Pulmonary artery endothelial cell (primary cell): ENCODE measurements around the gene TMEM190. TPM values are rescaled to one million over a fixed set of nuclear protein-coding genes. Genes with fewer than 3 reads are reported as not detected.
"Not testable (repeated sequence)": the region's sequence is repeated elsewhere in the genome, so short reads cannot be mapped to it uniquely, and the experiment has no call there.

Experiments used
- DNase-seq: peaks from one replicate; pipeline ENCODE4 v3.0.0-alpha.2; 2011; ENCODE audit warnings: low read depth, low spot score
- total RNA-seq: library from RNA; depleted of rRNA; stranded (reverse); fragments of >200 nt; gene quantifications from 2 replicates; pipeline ENCODE4 v1.2.3, GENCODE V29; 2014

The TMEM190 gene
- total RNA-seq, 1 donor from 2014 or later, result not detected

- no peak for DNase-seq
Observed at GRCh38 chr19:55389386-55390317, 13.0 kb downstream of the TMEM190 start.

DNA sequence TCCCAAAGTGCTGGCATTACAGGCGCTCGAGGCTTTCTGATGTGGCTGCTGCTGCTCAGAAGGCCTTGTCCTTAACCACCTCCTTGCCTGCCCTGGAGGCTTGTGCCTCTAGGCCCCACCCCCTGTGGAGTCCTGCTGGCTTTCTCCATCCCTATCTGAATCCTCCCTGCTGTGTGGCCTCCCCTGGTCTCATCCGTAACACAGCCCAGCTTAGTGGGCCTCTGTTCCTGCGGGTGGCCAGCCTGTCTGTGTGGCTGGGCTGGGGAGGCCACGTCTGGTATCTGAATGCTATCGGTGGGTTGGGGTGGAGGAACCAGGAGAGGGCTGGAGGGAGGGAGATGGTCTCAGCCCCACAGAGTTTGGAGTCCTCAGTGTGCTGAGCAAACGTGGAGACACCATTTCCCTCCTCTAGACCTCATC is 13.8 kb downstream of the TMEM190 start:
- DNase-seq, result no peak

- no peak for DNase-seq
Observed at GRCh38 chr19:55391191-55391670, 14.6 kb downstream of the TMEM190 start.

- no peak for DNase-seq
Observed at GRCh38 chr19:55391702-55392615, 15.3 kb downstream of the TMEM190 start.

DNA sequence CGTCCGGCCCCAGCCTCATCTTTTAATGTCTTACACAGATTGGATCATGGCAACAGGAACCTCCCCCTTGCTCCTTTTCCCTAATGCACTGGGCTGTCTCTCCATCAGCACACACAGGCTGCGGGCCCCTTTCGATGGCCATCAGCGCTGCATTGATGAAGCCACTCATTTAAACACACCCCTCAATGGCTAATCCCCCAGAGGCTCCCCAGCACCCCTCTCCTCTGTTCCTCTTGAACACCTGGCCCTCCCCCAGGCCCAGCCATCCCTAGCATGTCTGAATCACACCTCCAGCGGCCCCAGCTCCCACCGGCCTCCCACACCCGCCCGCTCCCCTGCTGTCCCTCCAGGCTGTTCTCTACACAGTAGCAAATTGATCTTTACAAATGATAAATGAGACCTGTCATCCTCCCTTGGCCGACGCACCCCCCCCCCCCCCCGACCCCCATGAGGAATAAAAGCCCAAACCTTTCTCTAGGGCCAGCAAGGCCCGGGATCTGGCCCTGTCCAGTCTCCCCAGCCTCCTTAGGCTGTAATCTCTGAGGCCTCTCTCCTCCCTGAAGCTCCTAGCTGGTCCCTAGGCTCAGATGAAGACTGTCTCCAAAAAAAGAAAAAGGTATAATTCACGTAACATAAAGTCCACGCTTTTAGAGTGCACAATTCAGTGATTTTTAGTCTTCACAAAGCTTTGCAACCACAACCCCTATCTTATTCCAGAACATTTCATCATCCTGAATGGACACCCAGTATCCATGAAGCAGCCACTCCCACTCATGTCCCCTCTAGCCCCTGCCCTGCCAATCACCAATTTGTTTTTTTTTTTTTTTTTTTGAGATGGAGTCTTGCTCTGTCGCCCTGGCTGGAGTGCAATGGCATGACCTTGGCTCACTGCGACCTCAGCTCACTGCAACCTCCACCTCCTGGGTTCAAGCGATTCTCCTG is 16.5 kb downstream of the TMEM190 start:
- DNase-seq, result no peak

GRCh38 chr19:55398200-55398925 is 21.7 kb downstream of the TMEM190 start:
- DNase-seq, result no peak

- DNase-seq, result no peak
Observed at GRCh38 chr19:55400281-55401087, 23.9 kb downstream of the TMEM190 start.

GRCh38 chr19:55401390-55401789 is 24.8 kb downstream of the TMEM190 start:
- not testable (repeated sequence) for DNase-seq

GRCh38 chr19:55402509-55402908 is 25.9 kb downstream of the TMEM190 start:
- no peak for DNase-seq

- no peak for DNase-seq
Observed at GRCh38 chr19:55405638-55406037, 29.0 kb downstream of the TMEM190 start.

- no peak for DNase-seq
Observed at GRCh38 chr19:55406091-55406825, 29.6 kb downstream of the TMEM190 start.

- DNase-seq, result no peak
Observed at GRCh38 chr19:55406826-55407549, 30.4 kb downstream of the TMEM190 start.

DNA sequence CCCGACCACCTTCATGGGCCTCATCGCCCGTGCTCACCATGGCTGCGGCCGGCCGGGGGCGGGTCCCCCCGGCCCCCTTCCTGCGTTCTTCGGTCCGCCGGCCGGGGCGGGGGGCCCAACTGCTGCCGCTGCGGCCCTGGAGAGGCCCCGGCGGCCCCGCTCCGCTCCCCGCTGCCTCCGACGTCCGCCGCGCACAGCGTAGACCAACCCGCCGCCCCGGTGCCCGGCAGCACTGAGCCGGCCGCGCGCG is 30.8 kb downstream of the TMEM190 start, which contains the start of gene UBE2S:
UBE2S (minus strand) TSS at position 239 of the 250 bp plus-strand sequence; CDS start at position 40, 199 bp downstream.
- DNase-seq, result not testable (repeated sequence)

GRCh38 chr19:55407800-55408532 is 31.3 kb downstream of the TMEM190 start:
- peak; percentile 99 for DNase-seq

GRCh38 chr19:55408533-55408872 is 31.9 kb downstream of the TMEM190 start:
- DNase-seq, result no peak

DNA sequence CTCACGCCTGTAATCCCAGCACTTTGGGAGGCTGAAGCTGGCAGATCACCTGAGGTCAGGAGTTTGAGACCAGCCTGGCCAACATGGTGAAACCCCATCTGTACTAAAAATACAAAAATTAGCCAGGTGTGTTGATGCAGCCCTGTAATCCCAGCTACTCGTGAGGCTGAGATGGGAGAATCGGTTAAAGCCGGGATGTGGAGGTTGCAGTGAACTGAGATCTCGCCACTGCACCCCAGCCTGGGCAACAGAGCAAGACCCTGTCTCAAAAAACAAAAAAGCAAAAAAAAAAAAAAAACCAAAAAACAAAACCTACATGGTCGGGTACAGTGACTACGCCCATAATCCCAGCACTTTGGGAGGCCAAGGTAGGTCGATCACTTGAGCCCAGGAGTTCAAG is 32.6 kb downstream of the TMEM190 start:
- DNase-seq, result not testable (repeated sequence)

DNA sequence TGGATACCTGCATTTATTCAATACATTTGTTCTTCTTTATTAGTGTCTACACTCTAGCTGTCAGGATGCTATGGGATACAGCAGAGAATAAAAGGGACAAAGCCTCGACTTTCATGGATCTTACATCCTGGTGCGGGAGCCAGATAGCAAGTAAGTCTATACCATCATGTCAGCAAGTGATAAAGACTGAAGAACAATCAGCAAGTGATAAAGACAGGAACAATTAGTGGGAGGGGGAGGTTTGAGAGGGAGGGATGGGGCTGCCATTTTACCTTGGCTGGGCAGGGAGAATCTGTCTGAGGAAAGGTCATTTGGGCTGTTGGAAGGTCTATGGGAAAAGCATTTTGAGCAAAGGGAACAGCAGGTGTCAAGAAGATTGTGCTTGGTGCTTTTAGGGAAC is 33.5 kb downstream of the TMEM190 start:
- no peak for DNase-seq
